Activated CD8-positive, alpha-beta memory T cell treated with anti-CD3 and anti-CD28 coated beads, Interleukin-2, amount 50 U/mL, for 4 hours (primary cell): ENCODE results near the gene IQCE.

ENCODE experiments used
- DNase-seq: peaks from one replicate; pipeline ENCODE4 v3.0.0-alpha.2; 2020

Gene IQCE

GRCh38 chr7:2558629-2559282, at the start of gene IQCE:
IQCE (plus strand) TSS chr7:2558979; CDS start chr7:2559182, 203 bp downstream.
- DNase-seq: peak; percentile 90

GRCh38 chr7:2509298-2509906, 49.4 kb upstream of the IQCE start:
- no peak for DNase-seq

GRCh38 chr7:2510130-2510776, 48.5 kb upstream of the IQCE start:
- no peak for DNase-seq

GRCh38 chr7:2510909-2511768, 47.6 kb upstream of the IQCE start:
- peak; percentile 63 for DNase-seq

- DNase-seq: no peak
Observed at GRCh38 chr7:2511769-2512168, 47.0 kb upstream of the IQCE start.

GRCh38 chr7:2512179-2512661, 46.6 kb upstream of the IQCE start:
- no peak for DNase-seq

- DNase-seq: no peak
Observed at GRCh38 chr7:2512713-2513112, 46.1 kb upstream of the IQCE start.

- no peak for DNase-seq
Observed at GRCh38 chr7:2513702-2514101, 45.1 kb upstream of the IQCE start.

- no peak for DNase-seq
Observed at GRCh38 chr7:2514473-2515423, 44.0 kb upstream of the IQCE start.

- DNase-seq: no peak
Observed at GRCh38 chr7:2515424-2516193, 43.2 kb upstream of the IQCE start.

GRCh38 chr7:2516194-2516555, 42.6 kb upstream of the IQCE start:
- DNase-seq: no peak

- DNase-seq: no peak
Observed at GRCh38 chr7:2517026-2517425, 41.8 kb upstream of the IQCE start.

GRCh38 chr7:2517678-2518507, 40.9 kb upstream of the IQCE start:
- DNase-seq: no peak

GRCh38 chr7:2518737-2519118, 40.1 kb upstream of the IQCE start:
- DNase-seq: no peak

- peak; percentile 87 for DNase-seq
Observed at GRCh38 chr7:2519119-2519930, 39.5 kb upstream of the IQCE start, which contains the start of gene LFNG. LFNG (plus strand) TSS chr7:2519774; CDS start chr7:2519862, 88 bp downstream.

GRCh38 chr7:2520131-2520760, 38.5 kb upstream of the IQCE start:
- DNase-seq: peak; percentile 30

GRCh38 chr7:2520761-2521290, 38.0 kb upstream of the IQCE start:
- DNase-seq: no peak

GRCh38 chr7:2521341-2521745, 37.4 kb upstream of the IQCE start:
- DNase-seq: no peak
